Body of pancreas (tissue), 4 donors: ENCODE data around the gene SH3PXD2A. TPM values are rescaled to one million over a fixed set of nuclear protein-coding genes. Genes with fewer than 3 reads are reported as not detected.

Source experiments
- ATAC-seq: fragments of 150-250 bp; one replicate; pipeline ENCODE4 v1.9.1; 2016
- DNase-seq, 4 donors: peaks; one replicate each; pipeline ENCODE4 v3.0.0-alpha.2; 2019
- H3K27ac ChIP-seq, 4 donors: fragments of 200-600 bp; sonication (generic); 1 replicate in 3 of 4; 2 replicates in 1 of 4; pipeline versions ENCODE4 v1.5.1 to v1.6.1; 2016 to 2019; ENCODE audit warnings: mild to moderate bottlenecking in 1 of 4, mixed read lengths in 1 of 4, moderate library complexity in 1 of 4
- H3K27me3 ChIP-seq, 2 donors: fragments of 200-600 bp; sonication (generic); one replicate each; pipeline ENCODE4 v1.6.0; 2016; ENCODE audit warnings: mild to moderate bottlenecking in 1 of 2
- H3K36me3 ChIP-seq, 2 donors: fragments of 200-600 bp; sonication (generic); replicated peaks in 1 of 2; 2 replicates each; pipeline ENCODE4 v1.5.1; 2016; ENCODE audit warnings: low read depth in 2 of 2; ENCODE audit not compliant: insufficient read depth in 1 of 2
- H3K4me1 ChIP-seq: fragments of 200-600 bp; sonication (generic); one replicate; pipeline ENCODE4 v1.6.0; 2016
- H3K4me3 ChIP-seq, 2 donors: fragments of 200-600 bp; sonication (generic); 1 replicate in 1 of 2; 2 replicates in 1 of 2; pipeline ENCODE4 v1.5.1; 2016 to 2019
- H3K9me3 ChIP-seq, 3 donors: fragments of 200-600 bp; sonication (generic); 1 replicate in 2 of 3; 2 replicates in 1 of 3; pipeline ENCODE4 v1.5.1; 2016
- POLR2A ChIP-seq, 3 donors: fragments of 450-650 bp; IDR thresholded peaks; one replicate each; pipeline ENCODE4 v1.6.1; 2016; ENCODE audit warnings: antibody characterized with exemption in 3 of 3, mild to moderate bottlenecking in 2 of 3
- WGBS, 2 donors: methylation state at CpG; one replicate each; pipeline ENCODE4 v1.1.5; 2017; 5-methylcytosine and 5-hydroxymethylcytosine counted together
- intact Hi-C: fragments of 100-400 bp; cut with DNase I; formaldehyde crosslinking; loops from one replicate; pipeline ENCODE4 v1.15.1; 2023
- total RNA-seq, 2 donors: library from RNA; depleted of rRNA; stranded (reverse); fragments of >200 nt; gene quantifications; one replicate each; pipeline ENCODE4 v1.1.0, GENCODE V29; 2016
- TF ChIP-seq, protein P1 (sequence below), 7 experiments: fragments of 450-650 bp in 4 of 7; fragments of 200-600 bp in 3 of 7; sonication (generic) in 3 of 7; IDR thresholded peaks; one replicate each; pipeline ENCODE4 v1.5.1; 2016 to 2019; ENCODE audit warnings: antibody characterized with exemption in 7 of 7

Gene SH3PXD2A
- total RNA-seq, 2 donors from 2014 or later: 7.3 to 9.9 TPM

DNA sequence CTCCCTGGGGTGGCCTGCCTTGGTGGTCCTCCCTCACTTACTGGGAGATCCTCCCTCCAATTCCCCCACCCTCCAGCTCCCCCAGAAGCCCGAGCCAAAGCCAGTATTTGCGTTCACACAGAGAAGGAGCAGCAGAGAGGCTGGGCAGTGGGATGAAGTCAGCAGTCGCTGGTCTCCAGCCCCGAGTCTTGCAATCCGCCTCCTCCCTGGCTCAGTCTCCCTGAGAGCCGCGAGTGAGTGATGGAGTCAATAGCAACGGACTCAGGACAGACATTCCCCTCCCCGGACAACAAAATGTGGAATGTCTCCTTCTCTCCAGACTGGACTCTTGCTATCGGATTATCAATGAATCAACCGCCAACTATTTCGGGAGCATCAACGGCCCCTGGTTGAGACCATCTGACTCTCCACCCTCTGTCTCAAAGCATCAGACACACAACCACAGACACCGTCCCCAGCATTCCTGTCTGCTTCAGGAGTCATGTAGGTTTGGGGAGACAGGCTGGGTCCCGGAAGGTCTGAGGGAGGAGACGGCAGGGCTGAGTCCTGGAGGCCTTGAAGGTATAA, 178.4 kb downstream of the SH3PXD2A start:
- no peak overlapping the region for H3K4me3 ChIP-seq
- intact Hi-C loops: no loop called here
- H3K27ac ChIP-seq: peak overlapping the region; percentile 5 to 66 (median 26)
- WGBS, 2 donors: 71 to 86% methylated on average over 14 to 16 of the region's 16 CpGs
- H3K27me3 ChIP-seq: no peaks in the 10 kb centered on the region
- no peaks in the 10 kb centered on the region for H3K9me3 ChIP-seq
- H3K36me3 ChIP-seq: no peaks in the 10 kb centered on the region
- no peaks in the 10 kb centered on the region for H3K4me1 ChIP-seq
- TF ChIP-seq, protein P1, sequence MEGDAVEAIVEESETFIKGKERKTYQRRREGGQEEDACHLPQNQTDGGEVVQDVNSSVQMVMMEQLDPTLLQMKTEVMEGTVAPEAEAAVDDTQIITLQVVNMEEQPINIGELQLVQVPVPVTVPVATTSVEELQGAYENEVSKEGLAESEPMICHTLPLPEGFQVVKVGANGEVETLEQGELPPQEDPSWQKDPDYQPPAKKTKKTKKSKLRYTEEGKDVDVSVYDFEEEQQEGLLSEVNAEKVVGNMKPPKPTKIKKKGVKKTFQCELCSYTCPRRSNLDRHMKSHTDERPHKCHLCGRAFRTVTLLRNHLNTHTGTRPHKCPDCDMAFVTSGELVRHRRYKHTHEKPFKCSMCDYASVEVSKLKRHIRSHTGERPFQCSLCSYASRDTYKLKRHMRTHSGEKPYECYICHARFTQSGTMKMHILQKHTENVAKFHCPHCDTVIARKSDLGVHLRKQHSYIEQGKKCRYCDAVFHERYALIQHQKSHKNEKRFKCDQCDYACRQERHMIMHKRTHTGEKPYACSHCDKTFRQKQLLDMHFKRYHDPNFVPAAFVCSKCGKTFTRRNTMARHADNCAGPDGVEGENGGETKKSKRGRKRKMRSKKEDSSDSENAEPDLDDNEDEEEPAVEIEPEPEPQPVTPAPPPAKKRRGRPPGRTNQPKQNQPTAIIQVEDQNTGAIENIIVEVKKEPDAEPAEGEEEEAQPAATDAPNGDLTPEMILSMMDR (IDR thresholded peaks at IDR 0.05): no peak
- TF ChIP-seq POLR2A (IDR thresholded peaks at IDR 0.05): no peak
- peak in 2 of 4 donors; percentile 35 to 52 for DNase-seq
- peak; percentile 36 for ATAC-seq

DNA sequence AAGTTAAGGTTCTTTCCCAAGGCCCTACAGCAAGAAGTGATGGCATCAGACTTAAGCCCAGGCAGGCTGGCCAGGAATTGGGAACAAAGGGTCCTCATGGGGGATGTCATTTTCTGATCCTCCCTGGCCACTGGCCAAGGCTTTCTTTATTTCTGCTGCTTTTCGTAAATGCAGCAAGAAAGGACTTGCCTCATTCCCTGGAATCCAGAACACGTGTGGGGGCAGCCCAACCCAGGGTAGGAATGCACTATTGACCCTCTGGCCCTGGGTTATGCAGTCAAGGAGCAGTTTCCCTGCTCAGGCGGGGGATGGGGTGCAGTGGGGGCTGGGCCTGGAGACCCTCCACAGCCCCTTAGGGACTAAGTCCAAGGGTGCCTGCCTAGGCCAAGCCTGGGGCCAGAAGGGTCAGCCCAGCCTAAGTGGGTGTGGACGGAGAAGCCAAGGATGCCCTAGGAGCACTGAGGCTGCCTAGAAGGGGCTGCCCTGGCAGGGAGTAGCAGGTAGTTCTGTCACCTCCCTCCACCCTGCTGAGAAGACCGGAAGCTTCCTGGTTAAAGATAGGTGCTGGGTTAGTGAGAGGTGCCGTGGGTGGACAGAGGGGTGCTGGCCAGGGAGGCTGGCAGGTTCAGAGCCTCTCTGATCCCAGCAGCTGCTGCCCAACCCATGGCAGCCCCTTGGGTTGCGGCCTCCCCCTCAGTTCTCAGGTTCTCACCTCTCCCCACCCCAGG, 179.2 kb downstream of the SH3PXD2A start:
- peak in 3 of 4 donors; percentile 24 to 42 (median 39) for DNase-seq
- intact Hi-C loops: no loop called here
- no peaks in the 10 kb centered on the region for H3K27me3 ChIP-seq
- no peak overlapping the region for H3K4me3 ChIP-seq
- H3K27ac ChIP-seq: peak overlapping the region; percentile 5 to 40 (median 10)
- peak; percentile 25 for ATAC-seq
- no peaks in the 10 kb centered on the region for H3K9me3 ChIP-seq
- H3K4me1 ChIP-seq: no peaks in the 10 kb centered on the region
- whole genome bisulfite sequencing, 2 donors: 55 to 77% methylated on average over 4 to 7 of the region's 7 CpGs
- no peak for TF ChIP-seq POLR2A (IDR thresholded peaks at IDR 0.05)
- TF ChIP-seq, protein P1 (IDR thresholded peaks at IDR 0.05): no peak
- H3K36me3 ChIP-seq: no peaks in the 10 kb centered on the region

DNA sequence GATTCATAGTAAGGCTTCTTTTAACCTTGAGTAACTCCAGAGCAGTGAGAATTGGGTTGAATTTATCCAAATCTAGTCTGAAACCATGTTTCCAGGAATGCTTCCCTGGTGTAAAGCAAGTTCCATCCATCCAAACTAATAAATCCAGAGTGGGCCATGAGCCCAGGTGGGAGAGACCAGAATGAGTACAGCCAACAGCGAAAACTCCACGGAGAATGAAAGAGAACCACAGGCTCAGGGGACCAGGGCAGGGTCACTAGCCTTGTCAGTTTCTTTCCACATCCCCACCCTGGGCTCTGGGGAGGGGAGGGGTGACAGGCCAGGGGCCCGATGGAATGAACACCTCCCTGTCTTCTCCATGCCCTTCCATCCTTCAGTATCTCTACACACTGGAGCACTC, 181.8 kb downstream of the SH3PXD2A start:
- no peaks in the 10 kb centered on the region for H3K27me3 ChIP-seq
- WGBS, 2 donors: 73 to 78% methylated on average over 3 of the region's 3 CpGs
- TF ChIP-seq, protein P1 (IDR thresholded peaks at IDR 0.05): no peak
- no peak for TF ChIP-seq POLR2A (IDR thresholded peaks at IDR 0.05)
- H3K4me3 ChIP-seq: no peak overlapping the region
- H3K27ac ChIP-seq: no peak overlapping the region
- DNase-seq: no peak
- H3K9me3 ChIP-seq: no peaks in the 10 kb centered on the region
- intact Hi-C loops: no loop called here
- H3K4me1 ChIP-seq: no peaks in the 10 kb centered on the region
- ATAC-seq: no peak
- H3K36me3 ChIP-seq: no peaks in the 10 kb centered on the region

DNA sequence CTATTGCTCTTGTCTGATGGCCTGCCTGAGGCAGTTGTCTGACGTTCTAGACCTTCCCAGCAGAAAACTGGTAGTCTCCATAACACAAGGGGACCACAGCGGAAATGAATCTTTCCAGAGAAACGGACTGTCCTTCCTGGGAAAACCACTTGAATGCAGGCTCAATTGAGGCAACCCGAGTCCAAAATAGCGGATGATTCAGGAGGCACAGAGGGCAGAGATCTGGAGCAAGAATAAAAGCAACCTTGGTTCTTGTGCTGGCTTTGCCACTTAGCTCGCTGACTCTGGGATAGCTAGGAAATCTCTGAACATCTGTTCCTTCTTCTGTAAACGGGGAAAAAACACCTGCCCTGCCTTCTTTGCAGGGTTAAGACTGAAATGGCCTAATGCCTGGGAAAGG, 183.0 kb downstream of the SH3PXD2A start:
- ATAC-seq: no peak
- Histone ChIP-seq H3K4me3 (no peak overlapping the region), H3K27me3 (no peaks in the 10 kb centered on the region), H3K9me3 (no peaks in the 10 kb centered on the region), H3K36me3 (no peaks in the 10 kb centered on the region), H3K27ac (no peak overlapping the region), H3K4me1 (no peaks in the 10 kb centered on the region)
- intact Hi-C loops: no loop called here
- WGBS, 2 donors: 66 to 67% methylated on average over 7 of the region's 7 CpGs
- DNase-seq: no peak
- no peak for TF ChIP-seq POLR2A (IDR thresholded peaks at IDR 0.05)
- TF ChIP-seq, protein P1 (IDR thresholded peaks at IDR 0.05): no peak
